Psoas muscle (tissue), 8 donors: ENCODE data around the gene KAZN. TPM values are rescaled to one million over a fixed set of nuclear protein-coding genes. Genes with fewer than 3 reads are reported as not detected.

Experiments used
- ATAC-seq, 4 donors: fragments of 200-7000 bp; cut with Tn5 transposase; one replicate each; pipeline ENCODE4 v1.9.1; 2020; ENCODE audit warnings: moderate library complexity in 3 of 4, mild to moderate bottlenecking in 2 of 4
- DNase-seq, 2 donors: peaks; one replicate each; pipeline ENCODE4 v3.0.0-alpha.2; 2020
- H3K27ac ChIP-seq: fragments of 200-600 bp; one replicate; pipeline ENCODE4 v1.8.0; 2022
- H3K27me3 ChIP-seq, 3 donors: fragments of 200-600 bp in 1 of 3; one replicate each; pipeline versions ENCODE4 v1.6.1 to v1.8.0; 2013 to 2022; ENCODE audit warnings: low read length in 2 of 3, mild to moderate bottlenecking in 2 of 3, moderate library complexity in 1 of 3; ENCODE audit not compliant: insufficient read depth in 3 of 3
- H3K36me3 ChIP-seq, 2 donors: fragments of 200-600 bp in 1 of 2; one replicate each; pipeline versions ENCODE4 v1.6.1 to v1.8.0; 2013 to 2022; ENCODE audit warnings: low read depth in 1 of 2, mild to moderate bottlenecking in 1 of 2, moderate library complexity in 1 of 2; ENCODE audit not compliant: insufficient read depth in 1 of 2
- H3K4me1 ChIP-seq: fragments of 200-600 bp; one replicate; pipeline ENCODE4 v1.8.0; 2022
- H3K4me3 ChIP-seq: fragments of 200-600 bp; one replicate; pipeline ENCODE4 v1.8.0; 2022; ENCODE audit warnings: mild to moderate bottlenecking
- H3K9me3 ChIP-seq: fragments of 200-600 bp; one replicate; pipeline ENCODE4 v1.8.0; 2022
- CTCF ChIP-seq: fragments of 200-600 bp; IDR thresholded peaks from one replicate; pipeline ENCODE4 v1.8.0; 2022; ENCODE audit warnings: antibody characterized with exemption
- WGBS, 3 donors: extraction: QIAGEN DNeasy Blood & Tissue Kit; methylation state at CpG; one replicate each; pipeline versions ENCODE4 v1.1.6 to v1.1.7; 2013; 5-methylcytosine and 5-hydroxymethylcytosine counted together
- intact Hi-C, 2 donors: fragments of 100-400 bp; cut with DNase I; formaldehyde crosslinking; loops; one replicate each; pipeline versions ENCODE4 v1.11.0 to v1.14.2; 2022
- polyA plus RNA-seq, 3 donors: library from polyadenylated mRNA; stranded (reverse); fragments of 200-250 nt; gene quantifications; one replicate each; pipeline ENCODE4 v1.2.3, GENCODE V29; 2013
- total RNA-seq, 4 donors: library from RNA; stranded (reverse); fragmentation: NEBNext Ultra II Directional in 2 of 4; extraction: Animal tissue kit (Norgen Biotek cat#: 25700) in 2 of 4; gene quantifications; one replicate each; pipeline versions ENCODE4 v1.2.1 to v1.2.4, GENCODE V29; 2021 to 2023
- donor health status: healthy with polysubstance abuse.
- donor health status: DM: no; HTN: no; CAD: no; lungs with moderate emphysema.
- donor health status: Bipolar disorder and iron deficiency.
- donor health status: healthy.
- donor health status: DM: yes; HTN: yes; CAD: no.
- donor health status: DM: no; HTN: no; CAD: no.
- donor health status: DM: no; HTN: no; CAD: no.
- donor health status: DM: yes; HTN: yes; CAD: no.

Gene KAZN
- total and polyA plus RNA-seq, 7 donors, result 0.23 to 2.3 (median 0.97) TPM

- TF ChIP-seq CTCF, result no peak
- no peaks in the 10 kb centered on the region for H3K4me1 ChIP-seq
- WGBS, 3 donors, result 79 to 82% (median 81%) methylated on average over 8 of the region's 8 CpGs
- no peaks in the 10 kb centered on the region for H3K36me3 ChIP-seq
- H3K27me3 ChIP-seq, result no peaks in the 10 kb centered on the region
- DNase-seq (no peak), ATAC-seq (no peak)
- no peak overlapping the region for H3K4me3 ChIP-seq
- intact Hi-C loops, result loop anchor here in 1 of 2 donors (5.0 kb wide), 1 partner anchor 107 kb away; no protein-coding TSS in a partner anchor
- no peaks in the 10 kb centered on the region for H3K9me3 ChIP-seq
- H3K27ac ChIP-seq, result no peak overlapping the region
These were observed 431.3 kb downstream of the KAZN start for GRCh38 chr1:15029786-15030185.

GRCh38 chr1:15031251-15031933, 432.9 kb downstream of the KAZN start:
- ATAC-seq (no peak), DNase-seq (no peak)
- Histone ChIP-seq H3K4me1 (no peaks in the 10 kb centered on the region), H3K36me3 (no peaks in the 10 kb centered on the region), H3K4me3 (no peak overlapping the region), H3K27ac (no peak overlapping the region), H3K9me3 (no peaks in the 10 kb centered on the region), H3K27me3 (peaks cover 0 to 1% (median 0%) of the 10 kb centered on the region in 3 donors)
- 94 to 98% (median 96%) methylated on average over 8 of the region's 8 CpGs for WGBS, 3 donors
- no peak for TF ChIP-seq CTCF
- intact Hi-C loops, result no loop called here

DNA sequence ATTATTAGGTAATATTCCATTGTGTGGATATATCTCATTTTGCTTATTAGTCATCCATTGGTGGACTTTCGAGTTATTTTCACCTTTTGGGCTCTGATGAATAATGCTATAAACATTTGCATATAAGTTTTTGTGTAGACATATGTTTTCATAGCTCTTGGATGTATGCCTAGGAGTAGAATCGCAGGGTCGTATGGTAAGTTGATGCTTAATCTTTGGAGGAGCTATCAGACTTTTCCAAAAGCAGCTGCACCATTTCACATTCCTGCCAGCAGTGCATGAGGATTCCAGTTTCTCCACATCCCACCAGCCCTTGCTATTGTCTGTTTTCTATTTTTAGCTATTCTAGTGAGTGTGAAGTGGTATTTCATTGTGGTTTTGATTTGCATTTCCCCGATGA, 434.8 kb downstream of the KAZN start:
- Histone ChIP-seq H3K4me3 (no peak overlapping the region), H3K27me3 (peaks cover 0 to 1% (median 0%) of the 10 kb centered on the region in 3 donors), H3K36me3 (no peaks in the 10 kb centered on the region), H3K27ac (no peak overlapping the region), H3K4me1 (no peaks in the 10 kb centered on the region), H3K9me3 (no peaks in the 10 kb centered on the region)
- TF ChIP-seq CTCF, result no peak
- DNase-seq (no peak), ATAC-seq (no peak)
- WGBS, 3 donors, result 48 to 55% (median 54%) methylated on average over 4 of the region's 4 CpGs
- intact Hi-C loops, result no loop called here

DNA sequence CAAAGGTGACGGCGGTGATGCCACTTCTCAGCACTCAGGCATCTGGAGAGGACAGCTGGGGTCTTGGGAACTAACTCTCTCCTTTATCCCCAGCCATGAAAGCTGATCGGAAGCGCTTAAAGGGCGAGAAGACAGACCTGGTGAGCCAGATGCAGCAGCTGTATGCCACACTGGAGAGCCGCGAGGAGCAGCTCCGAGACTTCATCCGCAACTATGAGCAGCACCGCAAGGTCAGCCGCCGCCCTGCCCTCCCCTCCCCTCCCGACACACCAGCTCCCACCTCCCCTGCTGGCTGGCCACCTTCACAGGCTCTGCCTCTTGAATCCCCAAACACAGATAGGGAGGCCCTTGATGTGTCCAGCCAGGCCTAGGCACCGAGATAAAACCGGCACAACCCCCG, 436.2 kb downstream of the KAZN start:
- DNase-seq, result no peak
- 74 to 80% (median 74%) methylated on average over 16 of the region's 16 CpGs for WGBS, 3 donors

More for the DNA sequence above, 436.2 kb downstream of the KAZN start:
- Histone ChIP-seq H3K27ac (no peak overlapping the region), H3K9me3 (no peaks in the 10 kb centered on the region), H3K4me3 (no peak overlapping the region), H3K4me1 (no peaks in the 10 kb centered on the region), H3K27me3 (peaks cover 0 to 1% (median 0%) of the 10 kb centered on the region in 3 donors), H3K36me3 (no peaks in the 10 kb centered on the region)
- TF ChIP-seq CTCF, result no peak
- ATAC-seq, result no peak
- intact Hi-C loops, result no loop called here
